H9 (cell line): ENCODE data around the gene KSR1. TPM values are rescaled to one million over a fixed set of nuclear protein-coding genes. Genes with fewer than 3 reads are reported as not detected.

ENCODE experiments used
- DNase-seq: peaks from one replicate; pipeline ENCODE4 v3.0.0-alpha.2; 2017
- H2AFZ ChIP-seq: one replicate; pipeline ENCODE4 v1.6.1; 2013; ENCODE audit warnings: mild to moderate bottlenecking, low read length, control low read depth, moderate library complexity
- H2AK5ac ChIP-seq: 2 replicates; pipeline ENCODE4 v1.6.1; 2013; ENCODE audit warnings: low read length, control low read depth, mixed read lengths; ENCODE audit not compliant: insufficient read length
- H2BK120ac ChIP-seq: one replicate; pipeline ENCODE4 v1.6.1; 2013; ENCODE audit warnings: low read depth, mild to moderate bottlenecking, low read length, control low read depth, inconsistent platforms; ENCODE audit not compliant: poor library complexity, severe bottlenecking
- H2BK12ac ChIP-seq: 2 replicates; pipeline ENCODE4 v1.6.1; 2013; ENCODE audit warnings: low read length, control low read depth, mixed read lengths, low read depth; ENCODE audit not compliant: insufficient read length
- H2BK15ac ChIP-seq: 2 replicates; pipeline ENCODE4 v1.6.1; 2013; ENCODE audit warnings: low read depth, low read length, control low read depth
- H2BK20ac ChIP-seq: one replicate; pipeline ENCODE4 v1.6.1; 2013; ENCODE audit warnings: low read depth, mild to moderate bottlenecking, low read length, control low read depth, inconsistent platforms; ENCODE audit not compliant: poor library complexity, severe bottlenecking
- H2BK5ac ChIP-seq: 2 replicates; pipeline ENCODE4 v1.6.1; 2013; ENCODE audit warnings: low read length, control low read depth, mixed read lengths; ENCODE audit not compliant: insufficient read length
- H3K14ac ChIP-seq: 2 replicates; pipeline ENCODE4 v1.6.1; 2013; ENCODE audit warnings: low read length, control low read depth; ENCODE audit not compliant: insufficient read depth
- H3K18ac ChIP-seq: 2 replicates; pipeline ENCODE4 v1.6.1; 2013; ENCODE audit warnings: low read depth, mild to moderate bottlenecking, mixed read lengths, low read length, control low read depth; ENCODE audit not compliant: insufficient read length
- H3K23ac ChIP-seq: 2 replicates; pipeline ENCODE4 v1.6.1; 2013; ENCODE audit warnings: low read length, control low read depth, mixed read lengths, low read depth; ENCODE audit not compliant: insufficient read length
- H3K23me2 ChIP-seq: 2 replicates; pipeline ENCODE4 v1.6.1; 2013; ENCODE audit warnings: low read depth, mild to moderate bottlenecking, mixed read lengths, low read length, control low read depth; ENCODE audit not compliant: insufficient read length, poor library complexity, severe bottlenecking
- H3K27ac ChIP-seq: 2 replicates; pipeline ENCODE4 v1.5.1; 2013; ENCODE audit warnings: low read length, control low read depth, mixed read lengths, low read depth; ENCODE audit not compliant: insufficient read length
- H3K27me3 ChIP-seq: 2 replicates; pipeline ENCODE4 v1.6.1; 2013; ENCODE audit warnings: low read length, control low read depth, inconsistent platforms; ENCODE audit not compliant: insufficient read depth
- H3K4ac ChIP-seq: 2 replicates; pipeline ENCODE4 v1.6.1; 2013; ENCODE audit warnings: low read depth, mild to moderate bottlenecking, control low read depth, inconsistent platforms, low read length, moderate library complexity
- H3K4me1 ChIP-seq: 2 replicates; pipeline ENCODE4 v1.6.1; 2013; ENCODE audit warnings: low read length, control low read depth, inconsistent platforms; ENCODE audit not compliant: insufficient read depth
- H3K4me2 ChIP-seq: 2 replicates; pipeline ENCODE4 v1.6.1; 2013; ENCODE audit warnings: low read length, control low read depth, mixed read lengths; ENCODE audit not compliant: insufficient read length, insufficient read depth
- H3K56ac ChIP-seq: 2 replicates; pipeline ENCODE4 v1.6.1; 2013; ENCODE audit warnings: low read depth, mild to moderate bottlenecking, mixed read lengths, low read length, control low read depth; ENCODE audit not compliant: insufficient read length
- H3K79me1 ChIP-seq: 2 replicates; pipeline ENCODE4 v1.6.1; 2013; ENCODE audit warnings: low read depth, mild to moderate bottlenecking, moderate library complexity, low read length, control low read depth, inconsistent platforms; ENCODE audit not compliant: insufficient read depth, poor library complexity, severe bottlenecking
- H3K79me2 ChIP-seq: 2 replicates; pipeline ENCODE4 v1.6.1; 2013; ENCODE audit warnings: low read length, control low read depth, inconsistent platforms; ENCODE audit not compliant: insufficient read depth
- H3K9ac ChIP-seq: 2 replicates; pipeline ENCODE4 v1.6.1; 2013; ENCODE audit warnings: low read length, control low read depth, mixed read lengths; ENCODE audit not compliant: insufficient read length; ENCODE audit errors: extremely low read depth
- H3K9me3 ChIP-seq: one replicate; pipeline ENCODE4 v1.6.1; 2013; ENCODE audit warnings: low read depth, low read length, inconsistent platforms; ENCODE audit not compliant: control insufficient read depth
- H3T11ph ChIP-seq: one replicate; pipeline ENCODE4 v1.6.1; 2013; ENCODE audit warnings: mild to moderate bottlenecking, low read length, control low read depth, inconsistent platforms
- H4K20me1 ChIP-seq: one replicate; pipeline ENCODE4 v1.6.1; 2013; ENCODE audit not compliant: control insufficient read depth, insufficient read length, insufficient read depth
- H4K5ac ChIP-seq: 2 replicates; pipeline ENCODE4 v1.6.1; 2013; ENCODE audit warnings: low read depth, mild to moderate bottlenecking, mixed read lengths, low read length, control low read depth; ENCODE audit not compliant: insufficient read length
- H4K8ac ChIP-seq: replicated peaks from 2 replicates; pipeline ENCODE4 v1.6.1; 2013; ENCODE audit warnings: low read length, control low read depth, mixed read lengths, low read depth; ENCODE audit not compliant: insufficient read length
- H4K91ac ChIP-seq: 2 replicates; pipeline ENCODE4 v1.6.1; 2013; ENCODE audit warnings: low read depth, mild to moderate bottlenecking, moderate library complexity, mixed read lengths, low read length, control low read depth; ENCODE audit not compliant: insufficient read length
- H3K27ac Mint-ChIP-seq, 3 experiments: 2 replicates in 2 of 3; 3 replicates in 1 of 3; pipeline ENCODE4 v1.8.0; 2020 to 2021; ENCODE audit warnings: mixed read lengths in 3 of 3, mild to moderate bottlenecking in 1 of 3, moderate library complexity in 1 of 3
- H3K27me3 Mint-ChIP-seq: 2 replicates; pipeline ENCODE4 v1.8.0; 2021; ENCODE audit warnings: low read depth, mild to moderate bottlenecking, moderate library complexity, mixed read lengths
- H3K36me3 Mint-ChIP-seq, 3 experiments: 2 replicates in 2 of 3; 3 replicates in 1 of 3; pipeline ENCODE4 v1.8.0; 2020 to 2021; ENCODE audit warnings: low read depth in 3 of 3, mixed read lengths in 3 of 3; ENCODE audit not compliant: insufficient read depth in 1 of 3
- H3K4me1 Mint-ChIP-seq, 2 experiments: 2 replicates each; pipeline ENCODE4 v1.8.0; 2020; ENCODE audit warnings: mixed read lengths in 2 of 2
- H3K4me3 Mint-ChIP-seq, 2 experiments: 2 replicates in 1 of 2; 3 replicates in 1 of 2; pipeline ENCODE4 v1.8.0; 2020 to 2021; ENCODE audit warnings: mild to moderate bottlenecking in 2 of 2, mixed read lengths in 2 of 2, moderate library complexity in 1 of 2
- H3K9me3 Mint-ChIP-seq, 2 experiments: 2 replicates in 1 of 2; 3 replicates in 1 of 2; pipeline ENCODE4 v1.8.0; 2020; ENCODE audit warnings: mild to moderate bottlenecking in 2 of 2, mixed read lengths in 2 of 2, moderate library complexity in 1 of 2
- CTCF ChIP-seq: fragments of 200-600 bp; sonication (generic); conservative IDR thresholded peaks from 3 replicates; pipeline ENCODE4 v1.8.0; 2021; ENCODE audit warnings: antibody characterized with exemption, mild to moderate bottlenecking
- WGBS: extraction: QIAGEN DNeasy Blood & Tissue Kit; methylation state at CpG from one replicate; pipeline ENCODE4 v1.1.7; 2013; ENCODE audit warnings: missing lambda C conversion rate, low lambda C conversion rate, mixed read lengths; ENCODE audit not compliant: insufficient read length; ENCODE audit errors: extremely low coverage; 5-methylcytosine and 5-hydroxymethylcytosine counted together
- total RNA-seq: library from RNA; stranded (reverse); gene quantifications from 2 replicates; pipeline ENCODE4 v1.2.1, GENCODE V29; 2021

The KSR1 gene
- total RNA-seq, 1 experiment from 2014 or later, result 44.9 TPM

- Histone ChIP-seq H3K79me1 (no peaks in the 10 kb centered on the region), H2BK20ac (no peak overlapping the region), H2AFZ (no peak overlapping the region), H2BK12ac (no peak overlapping the region), H3K4me1 (no peaks in the 10 kb centered on the region; the same call in 1 of the 2 replicates), H3K4me2 (no peak overlapping the region), H3K27me3 (no peaks in the 10 kb centered on the region), H2BK120ac (no peak overlapping the region), H2BK5ac (no peak overlapping the region), H3K4ac (no peak overlapping the region), H3K9ac (no peak overlapping the region), H2BK15ac (no peak overlapping the region), H2AK5ac (no peak overlapping the region), H3K27ac (no peak overlapping the region), H3K14ac (no peak overlapping the region), H3K79me2 (no peaks in the 10 kb centered on the region), H3K18ac (no peak overlapping the region), H4K5ac (no peak overlapping the region), H3K23me2 (no peaks in the 10 kb centered on the region), H4K8ac (no peak overlapping the region), H3K23ac (no peak overlapping the region), H4K20me1 (no peaks in the 10 kb centered on the region), H3K56ac (no peak overlapping the region), H3T11ph (no peak overlapping the region), H4K91ac (no peak overlapping the region), H3K9me3 (no peaks in the 10 kb centered on the region)
- H3K4me3 Mint-ChIP-seq, result no peak overlapping the region
- H3K4me1 Mint-ChIP-seq, result peaks cover 14 to 22% of the 10 kb centered on the region in 2 experiments
- H3K27me3 Mint-ChIP-seq, result no peaks in the 10 kb centered on the region
- no CpG with 5 or more reads among the region's 11 CpGs for WGBS
- H3K27ac Mint-ChIP-seq, result 0 out of 7 replicates have a peak overlapping the region, but pooled peaks of 1 of the 3 experiments have one; percentile 31
- H3K9me3 Mint-ChIP-seq, result no peaks in the 10 kb centered on the region
- peaks cover 0 to 9% (median 3%) of the 10 kb centered on the region in 3 experiments; a peak in 3 of 7 replicates for H3K36me3 Mint-ChIP-seq
- TF ChIP-seq CTCF, result no peak
- DNase-seq, result no peak
These were observed 109.8 kb downstream of the KSR1 start for GRCh38 chr17:27565874-27566670.
